GM12865 (cell line): Measurements from ENCODE around the gene ANKRD63.

Experiments used
- DNase-seq: peaks from one replicate; pipeline ENCODE4 v3.0.0; 2010; ENCODE audit warnings: low read depth
- H3K4me3 ChIP-seq: 2 replicates; pipeline ENCODE4 v1.5.1; 2011; ENCODE audit warnings: mild to moderate bottlenecking, low read depth, low read length, control low read depth
- TF ChIP-seq, protein P1 (sequence below): IDR thresholded peaks from 2 replicates; pipeline ENCODE4 v1.5.1; 2011; ENCODE audit warnings: low read length, control low read depth, low read depth, inconsistent platforms; ENCODE audit not compliant: insufficient read depth; ENCODE audit errors: missing control alignments

Gene ANKRD63

DNA sequence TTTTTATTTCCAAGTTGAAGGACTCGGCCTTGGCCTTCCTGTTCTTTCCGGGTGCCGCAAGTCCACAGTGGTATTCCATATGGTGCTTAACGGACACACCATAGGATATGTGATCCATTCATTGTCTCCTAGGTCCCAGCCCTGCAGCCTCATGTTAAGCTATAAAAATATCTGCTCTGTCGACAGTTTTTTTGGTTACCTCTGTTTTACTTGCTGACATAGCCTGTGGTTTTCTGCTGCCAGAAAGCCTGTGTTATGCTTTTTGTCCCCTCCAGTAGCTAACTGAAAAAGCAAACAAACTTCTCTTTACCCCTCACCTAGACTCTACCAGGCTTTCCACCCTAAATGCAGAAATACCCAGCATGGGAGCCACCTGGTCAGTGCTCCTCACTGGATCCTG lies 45.9 kb upstream of the ANKRD63 start:
- TF ChIP-seq, protein P1, sequence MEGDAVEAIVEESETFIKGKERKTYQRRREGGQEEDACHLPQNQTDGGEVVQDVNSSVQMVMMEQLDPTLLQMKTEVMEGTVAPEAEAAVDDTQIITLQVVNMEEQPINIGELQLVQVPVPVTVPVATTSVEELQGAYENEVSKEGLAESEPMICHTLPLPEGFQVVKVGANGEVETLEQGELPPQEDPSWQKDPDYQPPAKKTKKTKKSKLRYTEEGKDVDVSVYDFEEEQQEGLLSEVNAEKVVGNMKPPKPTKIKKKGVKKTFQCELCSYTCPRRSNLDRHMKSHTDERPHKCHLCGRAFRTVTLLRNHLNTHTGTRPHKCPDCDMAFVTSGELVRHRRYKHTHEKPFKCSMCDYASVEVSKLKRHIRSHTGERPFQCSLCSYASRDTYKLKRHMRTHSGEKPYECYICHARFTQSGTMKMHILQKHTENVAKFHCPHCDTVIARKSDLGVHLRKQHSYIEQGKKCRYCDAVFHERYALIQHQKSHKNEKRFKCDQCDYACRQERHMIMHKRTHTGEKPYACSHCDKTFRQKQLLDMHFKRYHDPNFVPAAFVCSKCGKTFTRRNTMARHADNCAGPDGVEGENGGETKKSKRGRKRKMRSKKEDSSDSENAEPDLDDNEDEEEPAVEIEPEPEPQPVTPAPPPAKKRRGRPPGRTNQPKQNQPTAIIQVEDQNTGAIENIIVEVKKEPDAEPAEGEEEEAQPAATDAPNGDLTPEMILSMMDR = no peak
- H3K4me3 ChIP-seq = no peak overlapping the region
- DNase-seq = no peak

DNA sequence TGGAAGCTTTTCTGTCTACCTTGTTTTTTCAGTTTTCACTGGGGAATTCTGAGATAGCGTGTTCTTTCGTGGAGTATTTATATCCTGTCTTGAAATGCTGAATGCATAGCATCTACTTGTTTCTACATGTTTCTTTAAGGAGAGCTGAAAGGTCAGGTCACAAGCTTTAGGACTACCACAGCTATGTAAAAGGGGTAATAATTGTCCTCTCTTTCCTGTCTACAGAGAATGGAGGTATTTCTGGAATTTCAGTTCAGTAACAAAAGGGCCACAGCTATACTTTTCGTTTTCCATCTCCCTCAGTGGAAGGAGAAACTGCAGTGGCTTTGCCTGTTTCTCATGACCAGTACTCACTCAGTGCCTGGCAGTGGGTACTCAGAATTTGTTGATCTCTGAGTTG lies 45.3 kb upstream of the ANKRD63 start:
- TF ChIP-seq, protein P1 = no peak
- no peak for DNase-seq
- no peak overlapping the region for H3K4me3 ChIP-seq

DNA sequence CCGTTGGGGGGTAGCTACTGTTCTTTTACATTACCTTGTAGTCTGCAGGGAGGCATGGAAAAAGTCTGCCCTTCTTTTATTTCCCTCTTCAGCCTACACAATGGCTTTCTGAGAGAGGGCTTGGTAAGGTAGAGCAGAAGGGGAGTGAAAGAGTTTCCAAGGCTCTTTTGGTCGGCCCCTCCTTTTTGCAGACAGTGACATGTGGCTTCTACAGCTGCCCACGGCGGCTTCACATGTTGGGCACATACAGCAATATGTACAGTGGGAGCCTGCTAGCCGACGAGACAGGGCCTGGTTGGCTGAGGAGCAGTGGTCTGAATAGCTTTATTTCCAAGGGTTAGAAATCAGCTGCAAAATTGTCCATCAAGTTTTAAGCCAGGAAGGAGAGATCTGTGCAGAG lies 44.6 kb upstream of the ANKRD63 start:
- no peak overlapping the region for H3K4me3 ChIP-seq

DNA sequence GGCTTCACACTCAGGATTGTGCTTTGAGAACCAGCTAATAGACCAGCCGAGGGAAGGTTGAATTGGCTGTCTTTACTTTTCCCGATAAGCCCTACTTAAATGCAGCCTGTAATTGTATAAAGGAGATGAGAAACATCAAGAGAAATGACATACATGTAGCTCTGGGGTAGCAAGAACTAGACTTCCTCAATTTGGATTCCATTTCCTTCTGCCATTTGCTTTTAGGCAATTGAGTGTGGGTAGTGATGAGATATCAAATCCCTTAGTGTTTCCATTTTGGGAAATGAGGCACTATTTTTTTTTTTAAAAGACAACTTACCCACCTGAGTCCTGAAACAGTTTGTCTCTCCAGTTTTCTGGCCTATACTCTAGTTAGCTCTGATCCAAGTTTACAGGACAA lies 42.8 kb upstream of the ANKRD63 start:
- TF ChIP-seq, protein P1 = no peak
- DNase-seq = no peak
- no peak overlapping the region for H3K4me3 ChIP-seq

More for the DNA sequence above, 44.6 kb upstream of the ANKRD63 start:
- TF ChIP-seq, protein P1 = no peak
- no peak for DNase-seq

DNA sequence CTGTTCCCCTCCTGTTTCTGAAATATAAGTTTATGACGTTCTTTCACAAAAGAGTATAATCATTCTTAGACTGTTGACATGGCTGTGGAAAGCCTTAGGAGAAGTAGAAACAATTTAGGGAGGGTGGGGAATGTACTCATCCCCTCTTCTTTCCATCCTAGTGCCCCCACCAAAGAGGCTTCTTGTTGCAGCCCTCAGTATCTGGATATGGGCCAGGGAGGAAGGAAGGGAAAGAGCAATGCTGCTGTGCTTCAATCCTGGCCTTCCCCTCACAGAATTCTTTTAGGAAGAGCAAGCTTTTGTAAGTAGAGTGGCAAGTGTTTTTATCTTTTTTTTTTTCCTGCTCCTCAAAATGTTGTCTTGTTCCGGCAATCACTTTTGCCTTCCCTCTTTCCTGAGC lies 42.3 kb upstream of the ANKRD63 start:
- DNase-seq = no peak
- H3K4me3 ChIP-seq = no peak overlapping the region

DNA sequence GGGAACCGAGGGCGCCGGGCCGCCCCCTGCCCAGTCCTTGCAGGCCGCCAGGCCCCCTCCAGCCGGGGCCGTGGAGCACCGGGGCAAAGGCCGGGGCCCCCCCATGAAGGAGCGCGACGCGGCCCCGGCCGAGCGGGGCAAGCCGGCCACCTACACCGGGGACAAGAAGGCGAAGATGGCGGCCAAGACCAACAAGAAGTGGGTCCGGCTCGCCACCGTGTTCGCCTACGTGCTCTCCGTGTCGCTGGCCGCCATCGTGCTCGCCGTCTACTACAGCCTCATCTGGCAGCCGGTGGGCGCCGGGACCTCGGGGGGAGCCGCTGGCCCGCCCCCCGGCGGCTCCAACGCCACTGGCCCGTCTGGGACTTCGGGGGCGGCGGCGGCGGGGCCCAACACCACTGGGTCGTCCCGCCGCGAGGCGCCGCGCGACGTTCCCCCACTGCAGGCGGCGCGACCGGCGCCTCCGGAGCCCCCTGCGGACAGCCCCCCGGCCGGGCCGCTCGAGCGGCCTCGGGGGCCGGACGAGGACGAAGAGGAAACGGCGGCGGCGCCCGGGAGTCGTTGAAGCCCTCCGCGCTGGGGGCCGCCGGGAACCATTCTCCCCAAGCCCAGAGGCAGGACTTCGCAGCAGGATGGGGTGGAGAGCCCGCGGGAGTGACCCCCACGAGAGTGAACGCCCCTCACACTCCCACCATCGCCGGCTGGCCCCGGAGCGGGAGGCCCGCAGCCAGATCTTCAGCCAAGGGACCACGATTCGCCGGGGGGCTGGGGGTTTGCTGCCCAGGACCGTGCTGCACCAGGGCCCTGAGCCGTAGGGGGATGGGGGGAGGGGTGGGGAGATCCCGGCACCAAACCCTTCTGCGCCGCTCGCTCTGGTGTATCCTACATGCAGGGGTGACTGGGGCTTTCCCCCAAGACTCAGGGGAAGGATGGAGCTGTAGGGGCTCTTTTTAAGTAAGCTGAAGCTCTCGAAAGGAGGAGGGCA lies 41.4 kb upstream of the ANKRD63 start:
- peak; percentile 41 for DNase-seq
- H3K4me3 ChIP-seq = peak overlapping the region; percentile 65
- TF ChIP-seq, protein P1 = no peak

More for the DNA sequence above, 42.3 kb upstream of the ANKRD63 start:
- TF ChIP-seq, protein P1 = no peak
